T-cell (primary cell): ENCODE data around the gene FBXO31. TPM values are rescaled to one million over a fixed set of nuclear protein-coding genes. Genes with fewer than 3 reads are reported as not detected.

Source experiments
- ATAC-seq, 4 experiments: fragments of 200-7000 bp in 3 of 4; fragments of 150-1000 bp in 1 of 4; cut with Tn5 transposase; replicated peaks in 1 of 4; 1 replicate in 3 of 4; 2 replicates in 1 of 4; pipeline ENCODE4 v1.10.0; 2021; ENCODE audit warnings: moderate library complexity in 3 of 4, mild to moderate bottlenecking in 2 of 4, moderate number of reproducible peaks in 1 of 4
- CTCF ChIA-PET, 2 donors: fragments of 300-600 bp; sonication (Branson Sonifier 250); formaldehyde crosslinking; loops; one replicate each; lab custom pipeline; 2022; ENCODE audit warnings: antibody characterized with exemption in 2 of 2; lab: Charles Lee
- POLR2A ChIA-PET, 2 donors: fragments of 300-600 bp; sonication (Branson Sonifier 250); formaldehyde crosslinking; loops; one replicate each; lab custom pipeline; 2022; ENCODE audit warnings: antibody characterized with exemption in 2 of 2; lab: Charles Lee
- DNase-seq, 35 experiments: peaks; one replicate each; pipeline versions ENCODE4 v3.0.0 to v3.0.0-alpha.2; 2013 to 2023
- H3K27ac ChIP-seq: one replicate; pipeline ENCODE4 v1.5.1; 2013; ENCODE audit warnings: low read length
- H3K27me3 ChIP-seq, 2 experiments: replicated peaks in 1 of 2; 1 replicate in 1 of 2; 2 replicates in 1 of 2; pipeline versions ENCODE4 v1.6.1 to v1.7.0; 2013; ENCODE audit warnings: low read length in 1 of 2, mixed read lengths in 1 of 2; ENCODE audit not compliant: control insufficient read depth in 2 of 2, insufficient read depth in 2 of 2; ENCODE audit errors: extremely low read depth in 1 of 2
- H3K36me3 ChIP-seq, 2 donors: 1 replicate in 1 of 2; 2 replicates in 1 of 2; pipeline versions ENCODE4 v1.6.1 to v1.7.0; 2013; ENCODE audit warnings: low read length in 1 of 2; ENCODE audit not compliant: control insufficient read depth in 2 of 2, insufficient read depth in 1 of 2; ENCODE audit errors: extremely low read depth in 1 of 2
- H3K4me1 ChIP-seq, 2 experiments: 1 replicate in 1 of 2; 2 replicates in 1 of 2; pipeline versions ENCODE4 v1.6.1 to v1.7.0; 2013; ENCODE audit warnings: low read length in 2 of 2, mixed read lengths in 1 of 2; ENCODE audit not compliant: insufficient read depth in 2 of 2, control insufficient read depth in 1 of 2; ENCODE audit errors: extremely low read depth in 1 of 2
- H3K4me3 ChIP-seq, 2 donors: 1 replicate in 1 of 2; 2 replicates in 1 of 2; pipeline versions ENCODE4 v1.5.1 to v1.7.0; 2013; ENCODE audit warnings: mild to moderate bottlenecking in 2 of 2, low read length in 1 of 2, moderate library complexity in 1 of 2; ENCODE audit not compliant: control insufficient read depth in 1 of 2; ENCODE audit errors: extremely low read depth in 1 of 2
- H3K9me3 ChIP-seq: 2 replicates; pipeline ENCODE4 v1.7.0; 2013
- H3K27ac Mint-ChIP-seq, 2 donors: one replicate each; pipeline ENCODE4 v1.8.0; 2020 to 2021; ENCODE audit warnings: mild to moderate bottlenecking in 2 of 2, mixed read lengths in 2 of 2
- H3K27me3 Mint-ChIP-seq, 2 donors: one replicate each; pipeline ENCODE4 v1.8.0; 2021 to 2022; ENCODE audit warnings: mixed read lengths in 2 of 2
- H3K36me3 Mint-ChIP-seq: one replicate; pipeline ENCODE4 v1.8.0; 2021; ENCODE audit warnings: mixed read lengths
- H3K4me1 Mint-ChIP-seq, 3 donors: one replicate each; pipeline ENCODE4 v1.8.0; 2020 to 2022; ENCODE audit warnings: mixed read lengths in 3 of 3, mild to moderate bottlenecking in 1 of 3
- H3K4me3 Mint-ChIP-seq, 3 donors: one replicate each; pipeline ENCODE4 v1.8.0; 2020 to 2022; ENCODE audit warnings: mild to moderate bottlenecking in 3 of 3, mixed read lengths in 3 of 3, moderate library complexity in 3 of 3
- H3K9me3 Mint-ChIP-seq, 3 donors: one replicate each; pipeline ENCODE4 v1.8.0; 2020 to 2022; ENCODE audit warnings: mixed read lengths in 3 of 3
- WGBS: methylation state at CpG from one replicate; pipeline ENCODE4 v1.1.5; 2013; ENCODE audit warnings: missing lambda C conversion rate; ENCODE audit not compliant: insufficient coverage; 5-methylcytosine and 5-hydroxymethylcytosine counted together
- total RNA-seq, 35 experiments: library from RNA in 6 of 35; stranded (reverse) in 6 of 35; fragments of 120-200 nt in 1 of 35; gene quantifications; one replicate each; pipeline versions ENCODE4 v1.2.1 to v1.2.4 and lab custom pipeline; 2013 to 2026

FBXO31 gene
- total RNA-seq, 5 donors from 2014 or later (not counting 1 experiment from before 2014, with no cell fraction given) = 34.7 to 67.2 (median 55.6) TPM

GRCh38 chr16:87330257-87330624 is 53.3 kb downstream of the FBXO31 start:
- peaks cover 0 to 6% (median 0%) of the 10 kb centered on the region in 3 donors for H3K4me1 Mint-ChIP-seq
- DNase-seq (no peak), ATAC-seq (no peak)
- Histone ChIP-seq H3K27me3 (no peaks in the 10 kb centered on the region), H3K9me3 (no peaks in the 10 kb centered on the region), H3K36me3 (peaks cover 29 to 50% of the 10 kb centered on the region in 2 donors), H3K4me1 (peaks cover 0 to 1% of the 10 kb centered on the region in 2 experiments), H3K27ac (no peak overlapping the region), H3K4me3 (no peak overlapping the region)
- H3K27ac Mint-ChIP-seq = no peak overlapping the region
- 100% methylated on average over 7 of the region's 11 CpGs for WGBS
- no peaks in the 10 kb centered on the region for H3K27me3 Mint-ChIP-seq
- CTCF ChIA-PET = no interaction called here
- peaks cover 21% of the 10 kb centered on the region for H3K36me3 Mint-ChIP-seq
- H3K4me3 Mint-ChIP-seq = no peak overlapping the region
- POLR2A ChIA-PET = no interaction called here
- no peaks in the 10 kb centered on the region for H3K9me3 Mint-ChIP-seq

- Histone ChIP-seq H3K36me3 (peaks cover 25 to 44% of the 10 kb centered on the region in 2 donors), H3K27ac (no peak overlapping the region), H3K4me3 (no peak overlapping the region), H3K4me1 (peaks cover 0 to 7% of the 10 kb centered on the region in 2 experiments), H3K27me3 (no peaks in the 10 kb centered on the region), H3K9me3 (no peaks in the 10 kb centered on the region)
- peaks cover 0 to 8% (median 0%) of the 10 kb centered on the region in 3 donors for H3K4me1 Mint-ChIP-seq
- H3K27ac Mint-ChIP-seq = no peak overlapping the region
- ChIA-PET POLR2A (no interaction called here), CTCF (no interaction called here)
- H3K36me3 Mint-ChIP-seq = peaks cover 21% of the 10 kb centered on the region
- over 99% methylated on average over 13 of the region's 20 CpGs for WGBS
- H3K27me3 Mint-ChIP-seq = no peaks in the 10 kb centered on the region
- ATAC-seq = no peak
- H3K4me3 Mint-ChIP-seq = no peak overlapping the region
- H3K9me3 Mint-ChIP-seq = no peaks in the 10 kb centered on the region
- DNase-seq = no peak
Observed at GRCh38 chr16:87329436-87330256, 53.9 kb downstream of the FBXO31 start.

GRCh38 chr16:87328846-87329245 is 54.7 kb downstream of the FBXO31 start:
- H3K9me3 Mint-ChIP-seq = no peaks in the 10 kb centered on the region
- WGBS = 94% methylated on average over 11 of the region's 12 CpGs
- H3K36me3 Mint-ChIP-seq = peaks cover 21% of the 10 kb centered on the region
- no peaks in the 10 kb centered on the region for H3K27me3 Mint-ChIP-seq
- Histone ChIP-seq H3K9me3 (no peaks in the 10 kb centered on the region), H3K27ac (no peak overlapping the region), H3K4me3 (no peak overlapping the region), H3K4me1 (peaks cover 0 to 8% of the 10 kb centered on the region in 2 experiments), H3K27me3 (no peaks in the 10 kb centered on the region), H3K36me3 (peaks cover 17 to 38% of the 10 kb centered on the region in 2 donors)
- no peak for ATAC-seq
- CTCF ChIA-PET = no interaction called here
- no peak overlapping the region for H3K27ac Mint-ChIP-seq
- POLR2A ChIA-PET = no interaction called here
- H3K4me3 Mint-ChIP-seq = no peak overlapping the region
- no peak for DNase-seq
- H3K4me1 Mint-ChIP-seq = peaks cover 0 to 9% (median 0%) of the 10 kb centered on the region in 3 donors

- CTCF ChIA-PET = interaction anchor here in 1 of 2 donors (0.6 kb wide), 1 partner anchor 524 kb away, joined by 3 read pairs; no protein-coding TSS in a partner anchor
- H3K4me3 Mint-ChIP-seq = no peak overlapping the region
- ATAC-seq (no peak), DNase-seq (no peak)
- POLR2A ChIA-PET = no interaction called here
- peaks cover 21% of the 10 kb centered on the region for H3K36me3 Mint-ChIP-seq
- H3K4me3 ChIP-seq = no peak overlapping the region
- H3K4me1 Mint-ChIP-seq = peaks cover 0 to 9% (median 0%) of the 10 kb centered on the region in 3 donors
- H3K27me3 Mint-ChIP-seq = no peaks in the 10 kb centered on the region
- no peaks in the 10 kb centered on the region for H3K9me3 ChIP-seq
- H3K27ac Mint-ChIP-seq = peak overlapping the region in 1 of 2 donors; percentile 23
- peaks cover 11 to 34% of the 10 kb centered on the region in 2 donors for H3K36me3 ChIP-seq
- peaks cover 0 to 8% of the 10 kb centered on the region in 2 experiments for H3K4me1 ChIP-seq
- no peaks in the 10 kb centered on the region for H3K9me3 Mint-ChIP-seq
- H3K27me3 ChIP-seq = no peaks in the 10 kb centered on the region
- WGBS = 94% methylated on average over 16 of the region's 19 CpGs
- no peak overlapping the region for H3K27ac ChIP-seq
Observed at GRCh38 chr16:87327798-87328495, 55.6 kb downstream of the FBXO31 start.

GRCh38 chr16:87326151-87326571 is 57.4 kb downstream of the FBXO31 start:
- Mint-ChIP-seq H3K36me3 (peaks cover 21% of the 10 kb centered on the region), H3K9me3 (no peaks in the 10 kb centered on the region), H3K27ac (peak overlapping the region; percentile 43 to 65), H3K27me3 (no peaks in the 10 kb centered on the region), H3K4me3 (no peak overlapping the region), H3K4me1 (peaks cover 0 to 9% (median 0%) of the 10 kb centered on the region in 3 donors)
- H3K4me1 ChIP-seq = peaks cover 0 to 8% of the 10 kb centered on the region in 2 experiments
- no peak for ATAC-seq
- no peak for DNase-seq
- peaks cover 7 to 24% of the 10 kb centered on the region in 2 donors for H3K36me3 ChIP-seq
- H3K27ac ChIP-seq = no peak overlapping the region
- H3K27me3 ChIP-seq = no peaks in the 10 kb centered on the region
- ChIA-PET POLR2A (no interaction called here), CTCF (interaction anchor here (0.6 to 1.2 kb wide), 3 partner anchors 53 to 68 kb away, joined by 3 read pairs; no protein-coding TSS in a partner anchor)
- H3K4me3 ChIP-seq = no peak overlapping the region
- 93% methylated on average over 9 of the region's 11 CpGs for whole genome bisulfite sequencing
- no peaks in the 10 kb centered on the region for H3K9me3 ChIP-seq

DNA sequence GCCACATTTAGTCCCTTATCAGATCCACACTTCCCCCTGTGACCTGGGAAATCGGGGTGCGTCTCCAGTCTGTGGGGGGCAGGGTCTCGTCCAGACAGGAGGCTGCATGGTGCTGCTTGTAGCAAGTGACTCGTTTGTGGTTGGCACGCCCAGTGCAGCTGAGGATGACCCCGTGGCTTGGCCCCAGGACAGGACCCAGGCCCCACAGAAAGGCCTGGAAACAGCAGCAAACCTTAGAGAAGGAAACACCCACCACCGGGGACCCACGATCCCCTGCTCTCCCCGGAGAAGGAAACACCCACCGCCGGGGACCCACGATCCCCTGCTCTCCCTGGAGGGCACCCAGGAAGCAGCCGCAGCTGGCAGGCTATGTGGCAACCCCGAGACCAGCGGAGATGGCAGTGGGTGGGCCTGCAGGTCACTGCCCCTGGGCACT is 58.1 kb downstream of the FBXO31 start:
- ChIA-PET POLR2A (no interaction called here), CTCF (no interaction called here)
- Mint-ChIP-seq H3K36me3 (peaks cover 14% of the 10 kb centered on the region), H3K27me3 (no peaks in the 10 kb centered on the region), H3K9me3 (no peaks in the 10 kb centered on the region), H3K4me3 (no peak overlapping the region), H3K4me1 (peaks cover 0 to 9% (median 0%) of the 10 kb centered on the region in 3 donors), H3K27ac (peak overlapping the region in 1 of 2 donors; percentile 22)
- Histone ChIP-seq H3K4me3 (no peak overlapping the region), H3K9me3 (no peaks in the 10 kb centered on the region), H3K27ac (no peak overlapping the region), H3K27me3 (no peaks in the 10 kb centered on the region), H3K4me1 (peaks cover 0 to 8% of the 10 kb centered on the region in 2 experiments), H3K36me3 (peaks cover 7 to 16% of the 10 kb centered on the region in 2 donors)
- 73% methylated on average over 13 of the region's 15 CpGs for WGBS
- ATAC-seq (no peak), DNase-seq (no peak)
